ENCODE data around the gene KCNQ1.

Gene KCNQ1

GRCh38 chr11:2858995-2859698, 414.3 kb downstream of the KCNQ1 start:
- ATAC-seq, result no peak

DNA sequence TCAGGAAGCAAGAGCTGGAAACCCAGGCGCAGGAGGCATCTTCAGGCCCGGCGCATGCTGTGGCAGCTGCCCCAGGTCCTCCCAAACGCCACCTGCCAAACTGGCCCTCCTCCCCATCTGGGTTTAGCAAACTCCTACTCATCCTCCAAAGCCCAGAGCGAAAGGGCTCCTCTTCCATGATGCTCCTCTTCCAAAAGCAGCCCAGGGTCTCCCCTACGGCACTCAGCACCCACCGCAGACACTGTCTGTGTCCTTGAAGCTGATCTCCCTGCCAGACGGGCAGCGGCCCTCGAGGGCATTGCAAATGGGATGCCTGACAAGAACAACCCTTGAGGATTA, 414.9 kb downstream of the KCNQ1 start:
- no peak for ATAC-seq

DNA sequence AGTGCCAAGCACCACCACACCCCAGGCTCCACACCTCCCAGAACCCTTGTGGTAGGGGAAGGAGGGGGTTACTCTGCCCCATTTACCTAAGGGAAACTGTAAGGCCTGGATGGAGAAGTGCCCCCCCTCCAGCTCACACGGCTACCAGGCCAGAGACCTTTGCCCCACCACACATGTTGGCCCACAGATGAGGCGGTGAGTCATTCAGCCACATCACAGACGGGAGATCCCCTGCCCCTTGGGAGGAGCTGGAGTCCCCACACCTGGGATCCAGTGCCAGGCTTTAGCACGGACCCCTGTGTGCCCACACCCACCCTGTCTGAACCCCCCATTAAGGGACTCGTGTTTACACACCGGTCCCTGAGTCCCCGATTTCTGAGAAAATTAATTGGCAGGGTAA, 415.8 kb downstream of the KCNQ1 start:
- ATAC-seq, result peak; percentile 57 to 72

DNA sequence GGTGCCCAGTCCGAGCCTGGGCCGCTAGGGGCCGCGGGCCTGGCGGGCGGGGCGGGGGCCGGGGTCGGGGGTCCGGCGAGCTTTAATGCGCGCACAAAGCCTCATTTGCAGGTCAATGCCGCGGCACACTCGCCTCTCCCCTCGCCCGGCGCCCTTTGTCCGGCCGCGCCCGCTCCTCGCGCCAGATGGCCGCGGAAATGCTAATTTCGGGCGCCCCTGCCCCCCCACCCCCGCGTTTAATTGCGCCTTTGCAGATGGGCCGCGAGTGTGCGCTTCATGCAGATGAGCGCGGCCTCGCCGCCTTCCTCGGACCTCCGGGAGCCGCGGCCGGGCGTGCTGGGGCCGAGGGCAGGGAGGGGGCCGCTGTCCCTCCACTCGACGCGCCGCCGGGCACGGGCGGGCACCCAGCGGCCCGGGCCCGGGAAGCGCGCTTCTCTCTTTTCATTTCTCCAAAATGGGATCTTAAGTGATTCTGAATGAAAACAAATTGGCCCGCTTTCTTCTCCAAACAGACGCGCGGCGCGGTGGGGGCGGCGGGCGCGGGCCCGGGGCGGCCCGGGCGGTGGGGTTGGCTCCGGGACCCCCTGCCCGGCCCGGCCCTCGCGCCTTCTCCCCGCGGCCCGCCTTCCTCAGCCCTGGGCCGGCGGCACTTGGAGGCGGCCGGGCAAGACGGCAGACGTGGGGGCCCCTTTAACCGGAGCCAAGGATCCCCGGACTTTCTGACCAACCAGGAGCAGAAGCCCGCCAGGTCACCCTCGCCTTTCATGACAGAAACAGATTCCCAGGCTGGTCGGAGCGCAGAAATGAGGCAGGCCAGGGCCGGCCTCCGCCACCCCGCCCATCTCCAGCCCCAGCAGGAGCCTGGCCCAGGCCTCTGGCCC, 417.8 kb downstream of the KCNQ1 start:
- ATAC-seq, result no peak

GRCh38 chr11:2863276-2863618, 418.4 kb downstream of the KCNQ1 start:
- ATAC-seq, result no peak

- no peak for ATAC-seq
Measured at GRCh38 chr11:2864901-2865300, 420.1 kb downstream of the KCNQ1 start.

GRCh38 chr11:2865922-2866577, 421.2 kb downstream of the KCNQ1 start:
- no peak for ATAC-seq

- no peak for ATAC-seq
Measured at GRCh38 chr11:2867142-2867541, 422.3 kb downstream of the KCNQ1 start.

- ATAC-seq, result no peak
Measured at GRCh38 chr11:2867722-2868505, 423.1 kb downstream of the KCNQ1 start.

DNA sequence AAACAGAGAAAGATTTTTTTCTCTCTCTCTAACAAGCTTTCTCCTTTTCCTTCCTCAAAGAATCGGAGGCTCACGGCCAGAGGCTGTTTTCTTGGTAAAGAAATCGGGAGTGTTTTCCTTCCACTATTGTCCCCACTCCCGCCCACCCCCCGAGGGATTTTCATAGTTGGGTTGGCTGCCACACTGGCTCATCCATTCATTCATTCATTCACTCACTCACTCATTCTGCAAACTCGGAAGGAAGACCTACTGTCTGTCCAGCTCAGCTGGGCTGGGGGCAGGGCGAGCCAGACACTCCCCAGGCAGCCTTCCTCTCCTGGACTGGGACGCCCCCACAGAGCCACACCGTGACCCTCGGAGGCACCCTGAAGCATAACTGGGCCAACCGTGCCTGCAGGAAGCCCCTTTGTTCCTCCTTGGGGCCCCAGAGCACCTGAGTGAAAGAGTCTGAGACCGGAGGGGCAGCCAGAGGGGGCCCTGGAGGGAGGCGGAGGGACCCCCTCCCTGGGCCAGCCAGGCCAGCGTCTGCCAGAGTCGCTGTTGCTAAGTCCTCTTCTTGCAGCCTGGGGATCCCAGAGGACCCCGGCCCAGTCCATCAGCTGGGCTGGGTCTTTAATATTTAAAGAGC, 423.8 kb downstream of the KCNQ1 start:
- no peak for ATAC-seq

DNA sequence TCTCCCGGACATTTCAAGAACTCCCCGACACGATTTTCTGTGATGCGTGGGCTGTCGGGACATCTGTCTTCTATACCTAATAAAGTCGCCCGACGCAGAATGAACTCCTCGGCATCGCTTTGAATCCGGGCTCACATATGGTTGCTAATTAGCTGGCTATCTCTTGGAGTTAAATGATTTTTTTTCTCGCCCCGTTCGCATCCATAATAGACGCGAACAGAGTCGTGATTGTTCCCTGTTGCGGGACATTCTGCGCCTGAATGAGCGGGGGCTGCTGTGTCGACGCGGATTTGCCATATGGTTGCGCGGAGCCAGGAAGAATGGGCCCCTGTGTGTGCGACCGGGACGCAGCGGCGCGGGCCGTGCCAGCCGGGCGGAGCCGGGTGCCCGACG, 424.3 kb downstream of the KCNQ1 start:
- no peak for ATAC-seq

DNA sequence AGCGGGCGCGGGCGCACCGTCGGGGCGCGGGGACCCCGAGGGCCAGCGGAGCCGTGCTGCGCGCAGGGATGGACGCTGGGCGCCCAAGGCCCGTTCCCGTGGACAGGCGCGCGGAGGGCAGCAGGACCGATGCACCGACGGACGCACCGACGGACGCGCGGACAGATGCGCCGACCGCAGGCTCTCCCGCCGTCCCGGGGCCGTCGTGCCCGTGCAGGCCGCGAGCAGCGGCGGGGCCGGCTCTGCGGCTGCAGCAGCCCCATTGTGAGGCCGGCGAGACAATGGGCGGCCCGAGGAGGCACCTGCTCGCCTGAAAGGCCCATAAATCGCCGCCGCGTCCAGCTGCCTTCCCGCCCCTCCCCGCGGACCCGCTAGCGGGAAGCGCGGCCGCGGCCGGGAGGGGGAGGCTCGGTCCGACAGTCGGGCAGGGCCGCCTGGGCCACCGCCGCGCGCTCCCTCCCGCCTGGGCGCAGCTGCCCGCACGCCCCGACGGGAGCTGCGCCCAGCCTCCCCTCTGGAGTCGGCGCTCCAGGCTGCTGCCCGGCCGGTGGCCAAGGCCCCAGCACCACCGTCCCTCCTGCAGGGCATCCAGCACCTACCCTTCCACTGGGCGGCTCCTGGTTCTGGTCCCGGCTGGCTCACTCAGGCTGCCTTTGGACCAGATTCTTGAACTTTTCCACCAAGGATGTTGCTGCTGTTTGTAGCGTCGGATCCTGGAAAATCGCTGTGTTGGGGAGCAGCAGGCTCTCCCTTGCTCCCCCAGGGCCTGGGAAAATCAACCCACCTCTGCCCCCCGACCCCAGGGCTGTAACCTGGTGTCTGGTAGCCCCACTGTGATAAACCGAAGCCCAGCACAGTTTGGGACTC, 425.0 kb downstream of the KCNQ1 start:
- no peak for ATAC-seq

GRCh38 chr11:2870460-2870859, 425.7 kb downstream of the KCNQ1 start:
- no peak for ATAC-seq

- ATAC-seq, result no peak
Measured at GRCh38 chr11:2870969-2871680, 426.3 kb downstream of the KCNQ1 start.

DNA sequence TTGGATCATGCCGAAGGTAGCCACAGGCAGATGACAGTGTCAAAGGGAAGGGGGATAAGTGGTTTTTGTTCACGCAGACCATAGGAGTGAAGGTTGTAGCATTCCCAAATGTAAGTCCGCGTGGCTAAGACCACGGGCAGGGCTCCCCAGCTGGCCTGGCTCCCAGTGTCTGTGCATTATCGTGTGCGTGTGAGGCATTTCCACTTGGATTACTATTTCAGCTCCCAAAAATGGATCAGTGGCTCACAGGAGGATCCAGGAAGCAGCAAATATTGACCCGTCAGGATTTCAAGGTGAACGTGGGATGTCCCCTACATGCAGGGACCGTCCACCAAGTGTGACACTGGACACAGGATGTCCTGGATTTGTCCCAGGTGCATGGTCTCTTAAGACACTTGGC, 430.2 kb downstream of the KCNQ1 start:
- no peak for ATAC-seq

DNA sequence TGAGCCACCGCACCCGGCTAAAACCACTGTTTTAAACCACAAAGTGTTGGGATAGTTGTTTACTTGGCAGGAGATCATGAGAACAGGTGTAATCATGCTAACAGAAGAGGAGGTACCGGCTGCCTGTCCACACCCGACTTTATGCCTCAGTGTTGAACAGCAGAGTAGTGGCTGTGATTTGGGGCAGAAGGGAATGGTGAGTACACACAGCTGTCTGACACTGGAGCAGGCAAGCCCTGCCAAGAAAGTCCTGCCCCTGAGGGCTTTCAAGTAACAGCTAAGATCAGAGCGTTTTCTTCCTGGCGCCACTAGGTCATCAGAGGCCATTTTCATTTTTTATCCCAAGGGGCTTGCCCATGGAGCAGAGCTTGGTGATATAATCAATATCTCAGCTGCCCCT, 432.7 kb downstream of the KCNQ1 start:
- ATAC-seq, result no peak

- ATAC-seq, result no peak
Measured at GRCh38 chr11:2878782-2879181, 434.0 kb downstream of the KCNQ1 start.

DNA sequence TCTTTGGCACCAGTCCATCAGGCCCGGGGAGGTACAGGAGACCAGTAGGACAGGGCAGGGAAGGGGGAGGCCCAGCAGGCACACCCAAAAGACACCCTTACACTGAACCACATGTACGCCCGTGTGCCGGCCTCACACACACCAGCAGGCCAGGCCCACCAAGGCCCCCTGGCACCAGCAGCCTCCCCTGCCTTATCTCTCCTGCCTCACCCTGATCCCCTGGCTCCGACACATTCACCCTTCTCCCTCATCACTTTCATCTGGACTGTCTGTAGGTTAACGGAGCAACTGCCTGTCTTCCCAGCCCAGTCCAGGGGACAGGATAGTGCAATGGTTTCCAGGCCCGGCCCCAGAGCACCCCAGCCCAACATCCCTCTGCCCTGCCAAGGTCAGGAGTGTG, 435.8 kb downstream of the KCNQ1 start:
- ATAC-seq, result no peak

DNA sequence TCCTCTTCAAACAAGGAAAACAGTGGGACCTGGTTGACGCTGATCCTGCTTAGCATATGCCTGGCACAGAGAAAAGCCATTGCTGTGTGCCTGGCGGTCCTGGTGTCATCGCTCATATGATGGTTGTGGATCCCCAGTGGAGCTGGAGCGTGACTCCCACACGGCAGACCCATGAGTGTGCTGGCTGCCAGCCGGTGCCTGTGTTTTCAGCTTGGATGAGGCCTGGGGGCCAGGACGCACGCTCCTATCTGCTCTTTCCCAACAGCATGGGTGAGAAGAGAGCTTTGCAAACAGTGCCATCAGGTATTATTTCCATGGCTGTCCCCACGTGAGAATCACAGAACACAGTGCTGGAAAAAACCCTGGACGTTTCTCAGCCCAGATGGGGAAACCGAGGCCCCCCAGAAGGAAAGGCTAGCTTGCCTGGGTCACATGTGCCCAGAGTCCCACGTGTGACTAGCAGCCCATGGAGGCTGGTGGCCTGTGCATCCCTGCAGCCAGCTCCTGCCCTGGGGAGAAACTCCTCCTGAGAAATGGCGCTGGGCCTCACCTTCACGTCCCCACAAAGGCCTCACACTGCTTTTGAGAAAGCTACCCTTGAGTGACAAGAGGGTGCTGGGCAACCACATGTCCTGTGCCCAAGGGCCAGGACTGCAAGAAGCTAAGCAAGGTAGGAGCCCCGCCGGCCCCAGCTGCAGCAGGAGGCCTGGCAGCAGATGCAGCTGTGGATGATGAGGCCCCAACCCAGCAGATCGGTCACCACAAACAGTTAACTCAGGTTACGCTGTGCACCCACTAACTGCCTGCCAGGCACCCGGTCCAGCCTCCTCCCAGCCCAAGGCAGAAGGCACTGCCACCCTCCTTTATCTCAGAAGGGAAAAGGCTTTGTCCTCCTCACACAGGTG, 436.5 kb downstream of the KCNQ1 start:
- ATAC-seq, result no peak

- ATAC-seq, result no peak
Measured at GRCh38 chr11:2881981-2882375, 437.2 kb downstream of the KCNQ1 start.

All from activated CD4-positive, CD25-positive, alpha-beta regulatory T cell treated with anti-CD3 and anti-CD28 coated beads, Interleukin-2, amount 50 U/mL, for 24 hours (primary cell).